ENCODE measurements around the gene ATP5MC2. TPM values are rescaled to one million over a fixed set of nuclear protein-coding genes. Genes with fewer than 3 reads are reported as not detected.

Gene ATP5MC2
- total and polyA plus RNA-seq, 9 of the 15 experiments (the other 6 are each of a cell fraction or from before 2014, with no cell fraction given), result 314 to 1,208 (median 468) TPM

- TF ChIP-seq PBX2 (CRISPR knock-in tag; IDR thresholded peaks at IDR 0.05; ENCODE audit: low read depth), result no peak
- peak; percentile 73 for TF ChIP-seq PBX2 (tag; conservative IDR thresholded peaks at IDR 0.05; ENCODE audit: low read depth)
- no peak for TF ChIP-seq TOE1 (IDR thresholded peaks at IDR 0.05; ENCODE audit: borderline replicate concordance)
- TF ChIP-seq TOE1 (CRISPR knock-in tag; IDR thresholded peaks at IDR 0.05; ENCODE audit: borderline replicate concordance, low read depth), result no peak
- TF ChIP-seq SNIP1 (IDR thresholded peaks at IDR 0.05; ENCODE audit: low read depth), result no peak
- TF ChIP-seq BRF2 (IDR thresholded peaks at IDR 0.05; ENCODE audit: borderline replicate concordance, insufficient read depth, insufficient read length), result no peak
- TF ChIP-seq ZNF699 (CRISPR knock-in tag; IDR thresholded peaks at IDR 0.05; ENCODE audit: insufficient replicate concordance), result no peak
- no peak for TF ChIP-seq ZNF134 (CRISPR knock-in tag; conservative IDR thresholded peaks at IDR 0.05)
- no peak for TF ChIP-seq RCOR1 (IDR thresholded peaks at IDR 0.05; ENCODE audit: borderline replicate concordance in 1 of 2, low read depth in 2 of 2, low read length in 2 of 2)
- TF ChIP-seq MEIS2 (IDR thresholded peaks at IDR 0.05; ENCODE audit: partially characterized antibody), result peak; percentile 35
- TF ChIP-seq ATF6 (CRISPR knock-in tag; IDR thresholded peaks at IDR 0.05), result no peak
- TF ChIP-seq XRCC4 (IDR thresholded peaks at IDR 0.05; ENCODE audit: extremely low read depth, insufficient read depth, insufficient read length), result no peak
- no peak for TF ChIP-seq ZNF830 (CRISPR knock-in tag; IDR thresholded peaks at IDR 0.05)
- TF ChIP-seq ZNF354B (CRISPR knock-in tag; IDR thresholded peaks at IDR 0.05), result no peak
- no peak for TF ChIP-seq RHOXF2B (CRISPR knock-in tag; conservative IDR thresholded peaks at IDR 0.05)
- TF ChIP-seq YY1 (IDR thresholded peaks at IDR 0.05; ENCODE audit: borderline replicate concordance in 1 of 3, control insufficient read depth in 1 of 3, extremely low read depth in 1 of 3, insufficient read depth in 3 of 3, insufficient read length in 1 of 3, insufficient replicate concordance in 2 of 3, low read depth in 1 of 3, low read length in 2 of 3), result no peak
- TF ChIP-seq ZNF175 (CRISPR knock-in tag; IDR thresholded peaks at IDR 0.05; ENCODE audit: low read depth), result no peak
- TF ChIP-seq RBM25 (IDR thresholded peaks at IDR 0.05; ENCODE audit: low read depth, low read length, severe bottlenecking), result peak; percentile 50
These were observed 20.4 kb upstream of the ATP5MC2 start (continued) for GRCh38 chr12:53696285-53696654.

Measured in K562 (cell line).